HUDEP-2 (cell line): ENCODE measurements around the gene IFNA5.

ENCODE experiments used
- DNase-seq, 76 experiments: peaks; one replicate each; lab custom pipeline; 2025; ENCODE audit not compliant: unreplicated experiment in 76 of 76; lab: John Stamatoyannopoulos, UW

IFNA5 gene

DNA sequence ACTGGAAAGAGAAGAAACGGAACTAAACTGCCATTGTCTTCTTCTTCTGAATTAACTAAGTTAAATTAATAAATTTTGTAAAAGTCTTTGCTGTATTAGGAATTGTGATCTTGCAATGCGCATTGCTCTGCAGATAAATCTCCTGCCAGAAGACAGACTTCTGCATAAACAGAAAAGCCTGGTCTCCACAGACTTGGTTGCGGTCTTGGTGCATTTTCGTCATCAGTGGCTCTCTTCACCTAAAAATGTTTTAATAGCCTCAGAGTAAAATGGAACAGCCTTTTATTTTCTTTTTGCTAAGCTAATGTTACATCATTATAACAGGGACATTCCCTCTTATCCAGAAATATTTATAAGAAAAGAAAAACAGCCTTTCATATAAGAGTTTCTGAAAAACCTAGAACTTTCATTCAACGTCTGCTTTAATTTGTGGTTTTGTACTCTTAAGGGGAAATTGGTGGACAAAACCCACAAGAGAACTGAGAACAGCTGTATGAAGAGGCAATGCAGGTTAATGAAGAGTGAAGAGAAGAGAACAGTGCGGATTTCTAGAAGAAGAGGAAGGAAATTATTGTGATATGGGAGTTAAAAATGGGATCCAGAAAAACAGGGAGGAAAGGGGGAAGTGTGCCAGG lies 10.1 kb downstream of the IFNA5 start:
- DNase-seq = no peak

- no peak for DNase-seq
Measured at GRCh38 chr9:21294364-21294774, 10.7 kb downstream of the IFNA5 start.

- no peak for DNase-seq
Measured at GRCh38 chr9:21289848-21290247, 15.3 kb downstream of the IFNA5 start.

- DNase-seq = no peak
Measured at GRCh38 chr9:21287280-21287679, 17.8 kb downstream of the IFNA5 start.

- DNase-seq = no peak
Measured at GRCh38 chr9:21286659-21287058, 18.5 kb downstream of the IFNA5 start.

DNA sequence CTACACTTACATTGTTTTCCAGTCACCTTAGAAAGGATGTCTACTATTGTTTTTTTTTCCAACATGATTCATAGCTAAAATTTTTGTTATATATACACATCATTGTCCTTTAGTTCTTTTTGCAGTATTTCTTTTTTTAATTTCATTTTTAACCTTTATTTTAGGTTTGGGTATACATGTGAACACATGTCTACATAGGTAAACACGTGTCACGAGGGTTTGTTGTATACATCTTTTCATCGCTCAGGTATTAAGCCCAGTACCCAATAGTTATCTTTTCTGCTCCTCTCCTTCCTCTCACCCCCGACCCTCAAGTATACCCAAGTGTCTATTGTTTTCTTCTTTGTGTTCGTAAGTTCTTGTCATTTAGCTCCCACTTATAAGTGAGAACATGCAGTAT lies 19.0 kb downstream of the IFNA5 start:
- no peak for DNase-seq

DNA sequence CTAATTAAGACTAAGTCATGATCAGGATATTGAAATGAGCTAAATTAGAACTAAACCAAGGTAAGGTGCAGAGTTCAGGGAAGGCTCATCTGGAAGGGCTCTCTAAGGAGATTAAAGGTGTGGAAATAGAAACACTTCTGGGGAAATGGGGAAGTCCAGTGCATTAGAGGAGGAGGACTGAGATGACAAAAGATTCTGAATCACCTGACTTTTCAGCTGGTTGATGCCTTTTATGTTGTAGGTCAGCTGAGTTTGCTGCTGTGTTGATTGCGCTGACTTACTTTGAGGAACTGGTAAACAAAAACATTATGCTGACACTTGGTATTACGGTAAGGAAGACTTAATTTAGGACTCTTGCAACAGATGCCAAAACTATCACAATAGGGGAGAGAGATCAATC lies 23.8 kb downstream of the IFNA5 start:
- no peak for DNase-seq

GRCh38 chr9:21268347-21268657 lies 36.8 kb downstream of the IFNA5 start:
- DNase-seq = no peak

GRCh38 chr9:21267485-21268346 lies 37.4 kb downstream of the IFNA5 start:
- no peak for DNase-seq

- DNase-seq = no peak
Measured at GRCh38 chr9:21266733-21267484, 38.2 kb downstream of the IFNA5 start.

DNA sequence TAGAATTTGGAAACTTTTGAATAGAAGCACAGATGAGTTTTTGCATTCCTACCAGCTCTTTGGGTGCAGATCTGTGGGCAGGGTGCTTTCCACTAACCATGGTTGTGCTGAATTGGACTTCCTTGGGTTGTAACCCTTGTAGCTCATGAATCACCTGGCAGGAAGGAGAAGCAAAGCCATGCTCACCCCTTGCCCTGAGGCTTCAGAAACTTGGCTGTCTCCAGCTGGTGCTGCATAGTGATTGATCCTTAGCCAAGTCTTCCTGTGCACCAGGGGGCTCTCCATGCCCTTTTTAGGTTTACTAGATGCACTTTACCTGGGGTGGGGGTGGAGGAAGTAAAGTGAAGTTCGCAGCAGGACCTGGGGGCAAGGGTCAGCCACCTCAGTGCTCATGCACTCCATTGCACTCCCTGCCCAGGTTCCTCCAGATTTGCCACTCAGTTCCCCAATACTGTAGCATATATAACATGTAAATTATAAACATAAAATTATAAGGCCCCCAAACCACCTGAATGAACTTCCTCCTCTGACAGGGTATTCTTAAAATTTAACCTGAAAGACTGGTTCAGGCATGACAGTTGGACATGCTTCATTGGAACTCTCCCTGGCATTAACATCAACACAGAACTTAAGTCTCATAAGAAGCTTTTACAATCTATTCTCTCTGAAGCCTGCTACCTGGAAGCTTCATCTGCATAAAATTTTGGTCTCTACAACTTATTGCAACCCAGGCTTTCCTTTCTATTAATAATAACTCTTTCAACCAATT lies 39.5 kb downstream of the IFNA5 start:
- DNase-seq = no peak

- no peak for DNase-seq
Measured at GRCh38 chr9:21255538-21256212, 49.4 kb downstream of the IFNA5 start.
